ENCODE measurements around the gene KLRF2. TPM values are rescaled to one million over a fixed set of nuclear protein-coding genes. Genes with fewer than 3 reads are reported as not detected.

The KLRF2 gene, protein sequence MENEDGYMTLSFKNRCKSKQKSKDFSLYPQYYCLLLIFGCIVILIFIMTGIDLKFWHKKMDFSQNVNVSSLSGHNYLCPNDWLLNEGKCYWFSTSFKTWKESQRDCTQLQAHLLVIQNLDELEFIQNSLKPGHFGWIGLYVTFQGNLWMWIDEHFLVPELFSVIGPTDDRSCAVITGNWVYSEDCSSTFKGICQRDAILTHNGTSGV
- not detected in 2 replicates for total RNA-seq (2014; rRNA removed; shearing (Covaris generic))

DNA sequence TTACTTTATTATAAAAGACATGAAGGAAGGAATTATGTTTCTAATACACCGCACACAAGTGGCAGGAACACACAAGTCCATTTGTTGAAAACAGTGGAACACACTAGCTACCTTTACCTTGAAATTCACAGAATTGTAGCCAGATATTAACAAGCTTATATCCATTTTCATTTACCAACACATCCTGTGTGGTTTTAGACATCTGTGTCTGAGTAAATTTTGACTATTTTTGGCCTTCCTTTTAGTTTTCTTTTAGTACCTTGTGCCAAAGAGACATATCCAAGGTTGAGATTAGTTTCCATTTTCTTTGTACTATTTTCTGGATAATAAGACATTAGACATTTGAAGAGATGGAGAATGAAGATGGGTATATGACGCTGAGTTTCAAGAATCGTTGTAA is at the start of gene KLRF2:
TSS of gene KLRF2 (plus strand) at position 244 of the 400 bp plus-strand sequence. CDS start at position 351, 107 bp downstream.

DNA sequence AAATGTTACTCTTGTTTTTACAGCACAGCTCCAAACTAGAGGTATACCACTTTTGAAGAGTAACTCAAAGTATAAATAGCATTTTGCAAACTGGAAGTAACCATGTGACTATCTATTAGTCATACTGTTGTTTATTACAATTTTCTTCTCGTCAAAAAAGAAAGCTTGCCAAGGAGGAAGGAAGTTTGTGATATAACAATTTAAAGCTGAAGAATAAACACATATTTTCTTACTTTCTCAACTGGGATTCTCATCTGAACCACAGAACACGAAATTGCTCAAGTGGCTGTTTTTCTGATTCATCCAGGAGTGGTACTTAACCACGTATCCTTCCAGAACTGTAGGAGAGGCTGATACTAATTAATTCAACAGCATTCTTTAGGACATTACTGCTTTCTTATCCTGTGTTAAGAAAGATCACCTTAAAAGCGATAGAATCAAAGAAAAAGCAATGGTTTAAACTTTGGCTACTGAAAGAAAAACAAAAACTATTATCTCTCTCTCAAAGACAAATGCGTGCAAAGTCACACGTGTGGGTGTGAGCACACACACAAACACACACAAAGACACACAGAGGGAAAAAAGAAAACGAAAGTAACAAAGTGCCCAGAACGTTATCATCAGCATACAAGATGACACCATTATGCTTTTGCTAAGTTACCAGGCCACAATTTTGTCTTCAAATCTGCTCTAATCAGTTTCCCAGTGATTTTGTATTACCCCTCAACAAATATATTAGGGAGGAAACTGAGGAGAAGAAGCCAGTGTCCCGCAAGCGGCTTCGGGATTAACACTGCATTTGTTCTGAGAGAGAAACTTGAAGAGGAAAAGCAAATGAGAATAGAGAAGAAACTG is 11.8 kb upstream of the KLRF2 start, which contains the start of gene CLEC2B:
TSS of gene CLEC2B (minus strand) at position 48 of the 855 bp plus-strand sequence.

DNA sequence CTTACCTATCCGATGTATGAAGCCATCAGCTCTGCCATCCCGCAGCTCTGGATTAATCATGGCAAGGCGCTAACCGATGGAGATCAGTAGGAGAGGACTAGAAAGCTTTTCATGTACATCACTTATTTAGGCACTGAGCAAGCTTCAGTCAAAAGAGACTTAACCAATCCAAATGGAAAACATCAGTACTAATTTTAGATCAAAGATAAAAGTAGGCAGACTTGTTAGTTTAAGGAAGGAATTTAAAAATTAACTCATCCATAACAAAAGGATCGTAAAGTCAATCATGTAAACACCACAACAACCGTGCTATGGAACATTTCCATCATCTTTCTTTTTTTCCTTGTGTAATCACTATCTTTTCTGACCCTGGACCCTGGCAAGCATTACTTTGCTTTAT is 51.0 kb downstream of the KLRF2 start, which contains the start of gene CLEC2A:
TSS of gene CLEC2A (minus strand) at position 101 of the 400 bp plus-strand sequence. CDS start at position 60, 41 bp downstream.

Other genes with a start within 250 kb of the KLRF2 start
- 0.49 and 1.2 TPM in 2 replicates for gene CLEC2D, start 211.8 kb upstream of the KLRF2 start, total RNA-seq (2014; rRNA removed; shearing (Covaris generic))
- gene CLECL1, start 148.4 kb upstream of the KLRF2 start, total RNA-seq (2014; rRNA removed; shearing (Covaris generic)): not detected in 2 replicates
- not detected in 2 replicates for gene CD69, start 120.6 kb upstream of the KLRF2 start, total RNA-seq (2014; rRNA removed; shearing (Covaris generic))
- gene KLRF1, start 54.0 kb upstream of the KLRF2 start, total RNA-seq (2014; rRNA removed; shearing (Covaris generic)): not detected in 2 replicates
- gene CLEC2B, start 12.1 kb upstream of the KLRF2 start, total RNA-seq (2014; rRNA removed; shearing (Covaris generic)): 15.3 and 18.1 TPM in 2 replicates
- not detected in 2 replicates for gene CLEC2A, start 50.9 kb downstream of the KLRF2 start, total RNA-seq (2014; rRNA removed; shearing (Covaris generic))
- gene CLEC12A, start 89.9 kb downstream of the KLRF2 start, total RNA-seq (2014; rRNA removed; shearing (Covaris generic)): not detected in 2 replicates
- gene CLEC1B, start 117.6 kb downstream of the KLRF2 start, total RNA-seq (2014; rRNA removed; shearing (Covaris generic)): not detected in 2 replicates
- gene CLEC12B, start 129.1 kb downstream of the KLRF2 start, total RNA-seq (2014; rRNA removed; shearing (Covaris generic)): not detected in 2 replicates
- not detected in 2 replicates for gene CLEC9A, start 149.2 kb downstream of the KLRF2 start, total RNA-seq (2014; rRNA removed; shearing (Covaris generic))
- gene CLEC1A, start 217.5 kb downstream of the KLRF2 start, total RNA-seq (2014; rRNA removed; shearing (Covaris generic)): not detected in 2 replicates
- gene CLEC7A, start 248.7 kb downstream of the KLRF2 start, total RNA-seq (2014; rRNA removed; shearing (Covaris generic)): not detected in 2 replicates